ENCODE data around the gene CIBAR2.

GRCh38 chr16:85138073-85138824, 26.0 kb upstream of the CIBAR2 start:
- no peak for TF ChIP-seq CTCF (IDR thresholded peaks at IDR 0.05; ENCODE audit: low read depth, low read length)
- no peak for TF ChIP-seq POLR2A (IDR thresholded peaks at IDR 0.05; ENCODE audit: extremely low read depth, insufficient read length)

Measured in NB4 (cell line).